ENCODE results near the gene ASAP2. TPM values are rescaled to one million over a fixed set of nuclear protein-coding genes. Genes with fewer than 3 reads are reported as not detected.

ASAP2 gene
- total RNA-seq, 1 experiment from 2014 or later, result 12.6 TPM

DNA sequence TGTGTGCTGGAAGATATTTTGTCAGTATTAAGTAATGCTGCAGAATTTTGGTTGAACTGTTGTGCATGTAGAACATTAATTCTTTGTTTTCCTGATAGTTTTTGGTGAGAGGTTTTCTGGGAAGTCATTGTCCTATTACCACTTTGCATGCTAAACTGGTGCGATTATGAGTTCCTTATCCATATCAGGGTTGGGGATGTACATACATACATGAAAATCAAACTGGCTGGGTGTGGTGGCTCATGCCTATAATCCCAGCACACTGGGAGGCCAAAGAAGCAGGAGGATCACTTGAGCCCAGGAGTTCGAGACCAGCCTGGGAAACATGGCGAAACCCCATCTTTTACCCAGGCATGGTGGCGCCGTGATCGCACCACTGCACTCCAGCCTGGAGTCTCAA, 34.6 kb downstream of the ASAP2 start:
- Histone ChIP-seq H3K18ac (ENCODE audit: insufficient read length, low read depth, low read length) (no peak overlapping the region), H2BK15ac (ENCODE audit: low read depth, low read length) (no peak overlapping the region), H3K23me2 (ENCODE audit: insufficient read length, low read depth, low read length, poor library complexity, severe bottlenecking) (peaks cover 3% of the 10 kb centered on the region), H4K5ac (ENCODE audit: insufficient read length, low read depth, low read length) (no peak overlapping the region), H3K4me1 (ENCODE audit: insufficient read depth, low read length) (0 out of 2 replicates have a peak, but pooled peaks cover 2% of the 10 kb centered on the region), H2BK5ac (ENCODE audit: insufficient read length, low read length) (no peak overlapping the region), H4K91ac (ENCODE audit: insufficient read length, low read depth, low read length) (no peak overlapping the region), H2BK120ac (ENCODE audit: low read depth, low read length, poor library complexity, severe bottlenecking) (no peak overlapping the region), H2BK12ac (ENCODE audit: insufficient read length, low read depth, low read length) (no peak overlapping the region), H3T11ph (ENCODE audit: low read length) (no peak overlapping the region), H3K27ac (ENCODE audit: insufficient read length, low read depth, low read length) (no peak overlapping the region), H2AFZ (ENCODE audit: low read length) (no peak overlapping the region), H3K56ac (ENCODE audit: insufficient read length, low read depth, low read length) (no peak overlapping the region), H3K9ac (ENCODE audit: extremely low read depth, insufficient read length, low read length) (no peak overlapping the region), H3K4ac (ENCODE audit: low read depth, low read length) (no peak overlapping the region), H4K8ac (replicated peaks; ENCODE audit: insufficient read length, low read depth, low read length) (no peak overlapping the region), H3K9me3 (ENCODE audit: control insufficient read depth, low read depth, low read length) (no peaks in the 10 kb centered on the region), H3K14ac (ENCODE audit: insufficient read depth, low read length) (no peak overlapping the region), H3K4me2 (ENCODE audit: insufficient read depth, insufficient read length, low read length) (no peak overlapping the region), H3K79me1 (ENCODE audit: insufficient read depth, low read depth, low read length, poor library complexity, severe bottlenecking) (no peaks in the 10 kb centered on the region), H2AK5ac (ENCODE audit: insufficient read length, low read length) (no peak overlapping the region), H3K79me2 (ENCODE audit: insufficient read depth, low read length) (no peaks in the 10 kb centered on the region), H2BK20ac (ENCODE audit: low read depth, low read length, poor library complexity, severe bottlenecking) (no peak overlapping the region), H3K27me3 (ENCODE audit: insufficient read depth, low read length) (no peaks in the 10 kb centered on the region), H3K23ac (ENCODE audit: insufficient read length, low read depth, low read length) (no peak overlapping the region), H4K20me1 (ENCODE audit: control insufficient read depth, insufficient read depth, insufficient read length) (no peaks in the 10 kb centered on the region)
- H3K4me3 Mint-ChIP-seq, result no peak overlapping the region
- TF ChIP-seq CTCF (conservative IDR thresholded peaks at IDR 0.05), result no peak
- DNase-seq, result no peak
- H3K36me3 Mint-ChIP-seq (ENCODE audit: insufficient read depth in 1 of 3, low read depth in 3 of 3), result peaks cover 0 to 3% (median 0%) of the 10 kb centered on the region in 3 experiments; a peak in 1 of 7 replicates
- no peak overlapping the region for H3K27ac Mint-ChIP-seq
- H3K9me3 Mint-ChIP-seq, result no peaks in the 10 kb centered on the region
- peaks cover 25 to 32% of the 10 kb centered on the region in 2 experiments for H3K4me1 Mint-ChIP-seq
- WGBS (ENCODE audit: extremely low coverage, insufficient read length, low lambda C conversion rate), result no CpG with 5 or more reads among the region's 6 CpGs
- H3K27me3 Mint-ChIP-seq (ENCODE audit: low read depth), result no peaks in the 10 kb centered on the region

All from H9 (cell line).